GM19240 (cell line): ENCODE measurements around the gene SMYD3.
"Not testable (repeated sequence)": the region's sequence is repeated elsewhere in the genome, so short reads cannot be mapped to it uniquely, and the experiment has no call there.

Experiments used
- DNase-seq: peaks from one replicate; pipeline ENCODE4 v3.0.0; 2011; ENCODE audit warnings: low spot score; ENCODE audit not compliant: insufficient read length

Gene SMYD3

DNA sequence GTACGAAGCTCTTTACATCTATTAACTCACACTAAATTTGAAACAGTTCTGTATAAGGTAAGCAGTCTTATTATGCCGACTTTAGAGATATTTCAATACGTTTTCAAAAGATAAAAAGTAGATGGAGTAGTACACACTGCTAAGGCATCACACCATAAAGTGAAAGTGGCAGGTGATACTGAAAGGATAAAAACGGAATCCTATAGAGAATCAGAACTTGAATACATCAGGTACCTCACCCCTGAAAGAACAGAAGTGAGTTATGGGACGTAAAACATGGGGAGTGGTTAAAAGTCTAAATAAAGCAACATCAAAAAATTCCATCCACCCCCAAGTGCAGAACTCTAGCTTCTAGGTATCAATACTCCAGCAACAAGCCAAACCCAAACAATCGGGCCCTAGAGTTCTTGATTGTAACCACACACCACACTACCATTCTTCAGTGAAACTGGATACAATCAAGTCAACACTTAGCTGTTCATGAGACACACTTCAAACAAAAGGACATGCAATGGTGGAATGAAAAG lies 142.6 kb downstream of the SMYD3 start:
- DNase-seq = peak; percentile 17

DNA sequence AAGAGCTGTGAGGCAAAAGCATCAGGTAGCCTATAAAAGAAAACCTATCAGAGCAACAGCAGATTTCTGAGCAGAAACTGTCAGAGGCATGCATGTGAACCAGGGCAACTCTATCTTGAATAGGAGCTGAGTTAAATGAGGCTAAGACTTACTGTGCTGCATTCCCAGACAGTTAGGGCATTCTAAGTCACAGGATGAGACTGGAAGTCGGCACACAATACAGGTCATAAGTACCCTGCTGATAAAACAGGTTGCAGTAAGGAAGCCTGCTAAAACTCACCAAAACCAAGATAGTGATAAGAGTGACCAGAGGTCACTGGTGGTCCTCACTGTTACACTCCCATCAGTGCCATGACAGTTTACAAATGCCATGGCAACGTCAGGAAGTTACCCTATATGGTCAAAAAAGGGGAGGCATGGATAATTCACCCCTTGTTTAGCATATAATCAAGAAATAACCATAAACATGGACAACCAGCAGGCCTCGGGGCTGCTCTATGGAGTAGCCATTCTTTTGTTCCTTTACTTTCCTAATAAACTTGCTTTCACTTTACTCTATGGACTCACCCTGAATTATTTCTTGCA lies 150.0 kb downstream of the SMYD3 start:
- DNase-seq = not testable (repeated sequence)

DNA sequence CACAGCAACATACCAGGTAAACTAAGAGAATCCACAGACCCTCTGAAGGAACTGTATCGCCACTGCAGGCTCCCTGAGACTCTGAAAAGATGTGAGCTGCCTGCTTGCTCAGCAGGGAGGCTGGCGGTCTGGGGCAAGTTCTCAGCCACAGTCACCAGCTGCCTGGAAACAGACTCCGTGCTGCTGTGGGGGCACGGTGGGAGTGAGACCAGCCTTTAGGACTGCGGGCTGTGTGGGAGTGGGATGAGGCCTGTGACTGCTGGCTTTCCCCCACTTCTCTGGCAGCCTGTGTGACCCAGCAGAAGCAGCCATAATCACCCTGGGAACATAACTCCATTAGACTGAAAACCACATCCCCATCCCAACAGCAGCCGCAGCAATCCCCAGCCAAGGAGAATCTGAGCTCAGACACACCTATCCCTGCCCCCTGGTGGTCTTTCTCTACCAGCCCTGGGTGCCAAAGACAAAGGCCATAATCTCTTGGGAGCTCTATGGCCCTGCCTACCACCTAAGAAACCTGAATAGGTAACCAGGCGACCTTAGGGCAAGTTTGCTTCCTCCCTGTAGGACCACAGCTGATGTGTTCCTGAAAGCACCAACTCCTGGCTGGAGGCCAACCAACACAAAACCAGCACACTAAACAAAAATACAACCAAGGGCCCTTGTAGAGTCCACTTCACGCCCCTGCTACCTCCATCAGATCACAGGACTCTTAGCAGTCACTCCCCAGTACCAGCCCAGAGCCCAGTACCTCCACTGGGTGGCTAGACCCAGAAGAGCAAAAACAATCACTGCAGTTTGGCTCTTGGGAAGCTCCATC lies 151.5 kb downstream of the SMYD3 start:
- no peak for DNase-seq

DNA sequence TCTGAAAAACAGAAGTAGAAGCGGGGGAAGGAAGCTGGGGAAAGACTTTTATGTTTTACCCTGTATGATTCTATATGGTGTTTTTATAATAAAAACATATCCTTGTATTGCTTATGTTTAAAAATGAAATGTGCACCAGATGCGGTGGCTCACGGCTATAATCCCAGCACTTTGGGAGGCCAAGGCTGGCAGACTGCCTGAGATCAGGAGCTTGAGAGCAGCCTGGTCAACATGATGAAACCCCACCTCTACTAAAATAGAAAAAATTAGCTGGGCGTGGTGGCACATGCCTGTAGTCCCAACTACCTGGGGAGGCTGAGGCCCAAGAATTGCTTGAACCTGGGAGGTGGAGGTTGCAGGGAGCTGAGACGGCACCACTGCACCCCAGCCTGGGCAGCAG lies 155.4 kb downstream of the SMYD3 start:
- DNase-seq = no peak

DNA sequence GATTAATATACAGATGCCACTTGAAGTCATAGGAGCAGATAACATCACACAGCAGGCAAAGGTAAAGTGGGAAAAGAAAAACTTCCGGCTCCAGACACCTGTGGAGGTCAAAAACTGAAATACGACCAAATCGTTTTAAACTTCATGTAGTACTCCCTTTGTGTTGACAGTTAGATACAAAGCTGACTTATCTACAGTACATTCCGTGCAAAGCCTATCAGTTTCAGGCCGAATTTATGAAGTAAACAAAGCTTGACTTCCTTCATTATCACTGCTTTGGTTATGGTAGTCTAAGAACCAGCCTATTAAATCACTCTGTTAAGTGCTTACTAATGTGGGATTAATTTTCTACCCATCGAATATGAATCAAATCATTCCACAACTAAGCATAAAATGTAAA lies 156.3 kb downstream of the SMYD3 start:
- no peak for DNase-seq

DNA sequence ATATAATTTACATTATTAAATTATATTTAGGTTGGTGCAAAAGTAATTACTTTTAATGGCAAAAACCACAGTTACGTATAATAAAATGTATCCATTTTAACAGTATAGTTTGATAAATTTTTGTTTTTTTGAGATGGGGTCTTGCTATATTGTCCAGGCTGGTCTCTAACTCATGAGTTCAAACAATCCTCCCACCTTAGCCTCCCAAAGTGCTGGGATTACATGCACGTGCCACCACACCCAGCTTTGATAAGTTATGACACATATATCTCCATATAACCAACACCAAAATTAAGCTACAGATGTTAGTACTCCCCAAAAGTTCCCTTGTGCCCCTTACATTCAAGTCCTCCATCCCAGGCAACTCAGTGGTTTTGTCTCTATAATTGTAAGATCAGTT lies 163.1 kb downstream of the SMYD3 start:
- DNase-seq = no peak

DNA sequence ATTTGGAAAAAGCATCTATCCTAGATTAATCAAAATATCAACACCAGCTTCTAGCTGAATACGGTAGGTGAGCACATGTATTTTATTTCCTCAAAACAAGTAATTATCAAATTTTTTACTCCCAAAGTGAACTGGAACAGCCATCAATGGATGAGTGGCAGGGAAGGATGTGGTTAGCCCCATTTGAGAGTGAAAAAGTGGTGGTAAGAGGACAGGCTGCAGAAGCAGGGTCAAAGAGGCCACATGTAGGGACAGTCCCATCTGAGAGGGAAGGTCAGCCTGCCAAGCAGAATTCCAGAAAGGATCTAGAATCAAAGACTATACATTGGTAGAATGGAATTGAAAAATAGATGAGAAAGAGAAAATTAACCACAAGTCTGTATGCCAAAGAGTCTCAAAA lies 163.8 kb downstream of the SMYD3 start:
- DNase-seq = no peak

DNA sequence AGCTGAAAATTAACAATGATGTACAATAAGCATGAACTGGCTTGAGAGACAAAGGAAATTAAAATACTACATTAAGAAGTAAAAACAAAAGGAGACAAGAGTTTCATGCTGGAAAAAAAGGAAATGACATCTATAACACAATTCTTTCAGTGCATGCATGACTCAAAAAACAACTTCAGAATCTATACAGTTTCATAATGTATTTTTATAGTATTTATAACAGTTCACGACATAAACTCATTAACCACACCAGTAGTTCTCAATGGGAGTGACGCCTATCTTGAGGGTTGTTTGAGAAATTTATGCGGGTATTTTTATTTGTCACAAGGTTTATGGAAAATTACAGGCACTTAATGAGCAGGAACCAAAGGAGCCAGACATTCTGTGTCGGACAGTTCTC lies 168.5 kb downstream of the SMYD3 start:
- no peak for DNase-seq

DNA sequence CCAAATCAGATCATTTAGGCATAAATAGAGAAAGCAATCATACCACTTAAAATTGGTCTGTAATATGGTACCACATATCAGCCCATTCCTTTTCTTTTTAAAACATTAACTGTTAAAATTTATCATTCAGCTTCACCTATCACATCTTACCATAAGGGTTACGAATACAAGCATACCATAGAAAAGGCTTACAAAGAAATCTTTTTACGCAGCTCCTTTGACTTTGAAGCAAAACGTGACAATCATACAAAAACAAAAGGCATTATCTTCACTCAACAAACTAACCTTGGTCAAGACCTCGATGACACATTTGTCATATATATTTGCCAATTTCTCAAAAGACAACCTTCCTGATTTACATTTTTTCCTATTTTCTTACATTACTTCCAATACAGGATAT lies 169.0 kb downstream of the SMYD3 start:
- no peak for DNase-seq

DNA sequence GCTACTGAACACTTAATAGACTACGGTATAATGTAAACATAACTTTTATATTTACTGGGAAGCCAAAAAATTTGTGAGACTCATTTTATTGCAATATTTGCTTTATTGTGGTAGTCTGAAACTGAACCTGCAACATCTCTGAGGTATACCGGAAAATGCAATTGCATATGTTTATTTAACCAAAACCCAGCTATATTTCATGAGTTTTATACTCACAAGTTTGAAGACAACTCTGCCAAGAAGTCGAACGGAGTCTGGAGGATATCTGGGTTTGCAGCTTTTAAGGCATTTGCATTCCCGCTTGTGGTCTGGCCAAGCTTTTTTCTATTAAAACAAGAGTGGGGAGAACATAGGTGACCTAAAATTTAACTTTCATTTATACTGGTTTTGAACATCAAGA lies 171.9 kb downstream of the SMYD3 start:
- no peak for DNase-seq

DNA sequence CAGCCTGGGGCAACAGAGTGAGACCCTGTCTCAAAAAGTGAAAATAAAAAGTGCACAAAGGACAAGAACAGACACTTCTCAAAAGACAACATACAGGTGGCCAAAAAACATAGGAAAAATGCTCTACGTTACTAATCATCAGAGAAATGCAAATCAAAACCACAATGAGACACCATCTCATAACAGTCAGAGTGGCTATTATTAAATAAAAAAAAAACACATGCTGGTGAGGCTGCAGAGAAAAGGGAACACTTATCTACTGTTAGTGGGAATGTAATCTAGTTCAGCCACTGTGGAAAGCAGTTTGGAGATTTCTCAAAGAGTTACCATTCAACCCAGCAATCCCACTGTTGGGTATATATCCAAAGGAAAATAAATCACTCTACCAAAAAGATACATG lies 173.2 kb downstream of the SMYD3 start:
- no peak for DNase-seq

DNA sequence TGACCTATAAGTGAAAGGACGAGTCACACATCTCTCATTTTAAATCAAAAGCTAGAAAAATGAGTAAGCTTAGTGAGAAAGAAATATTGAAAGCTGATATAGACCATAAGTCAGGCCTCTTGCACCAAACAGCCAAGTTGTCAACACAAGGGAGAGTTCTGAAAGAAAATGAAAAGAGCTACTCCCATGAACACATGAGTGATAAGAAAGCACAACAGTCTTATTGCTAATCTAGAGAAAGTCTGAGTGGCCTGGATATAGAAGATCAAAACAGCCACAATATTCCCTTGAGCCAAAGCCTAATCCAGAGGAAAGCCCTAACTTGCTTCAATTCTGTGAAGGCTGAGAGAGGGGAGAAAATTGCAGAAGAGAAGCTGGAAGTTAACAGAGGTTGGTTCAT lies 175.0 kb downstream of the SMYD3 start:
- no peak for DNase-seq

DNA sequence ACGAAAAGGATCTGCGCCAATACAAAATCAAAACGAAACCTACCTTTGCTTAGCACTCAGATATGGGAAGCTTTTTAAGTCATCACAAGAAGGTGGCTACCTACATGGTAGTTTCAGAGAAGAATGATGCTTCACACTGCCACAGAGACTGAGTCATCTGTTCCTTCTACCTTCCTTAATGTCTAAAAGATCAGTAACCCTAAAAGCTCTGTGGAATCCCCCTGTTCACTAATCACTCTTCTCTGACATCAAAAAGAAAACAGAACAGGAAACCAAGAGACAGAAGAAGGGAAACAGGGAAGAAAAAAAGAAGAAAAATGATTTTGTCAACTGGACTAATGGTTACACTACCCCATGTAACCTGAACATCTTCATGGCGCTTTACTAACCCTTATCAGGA lies 177.2 kb downstream of the SMYD3 start:
- DNase-seq = peak; percentile 40

DNA sequence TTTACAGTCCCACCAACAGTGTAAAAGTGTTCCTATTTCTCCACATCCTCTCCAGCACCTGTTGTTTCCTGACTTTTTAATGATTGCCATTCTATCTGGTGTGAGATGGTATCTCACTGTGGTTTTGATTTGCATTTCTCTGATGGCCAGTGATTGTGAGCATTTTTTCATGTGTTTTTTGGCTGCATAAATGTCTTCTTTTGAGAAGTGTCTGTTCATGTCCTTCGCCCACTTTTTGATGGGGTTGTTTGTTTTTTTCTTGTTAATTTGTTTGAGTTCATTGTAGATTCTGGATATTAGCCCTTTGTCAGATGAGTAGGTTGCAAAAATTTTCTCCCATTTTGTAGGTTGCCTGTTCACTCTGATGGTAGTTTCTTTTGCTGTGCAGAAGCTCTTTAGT lies 177.8 kb downstream of the SMYD3 start:
- not testable (repeated sequence) for DNase-seq

DNA sequence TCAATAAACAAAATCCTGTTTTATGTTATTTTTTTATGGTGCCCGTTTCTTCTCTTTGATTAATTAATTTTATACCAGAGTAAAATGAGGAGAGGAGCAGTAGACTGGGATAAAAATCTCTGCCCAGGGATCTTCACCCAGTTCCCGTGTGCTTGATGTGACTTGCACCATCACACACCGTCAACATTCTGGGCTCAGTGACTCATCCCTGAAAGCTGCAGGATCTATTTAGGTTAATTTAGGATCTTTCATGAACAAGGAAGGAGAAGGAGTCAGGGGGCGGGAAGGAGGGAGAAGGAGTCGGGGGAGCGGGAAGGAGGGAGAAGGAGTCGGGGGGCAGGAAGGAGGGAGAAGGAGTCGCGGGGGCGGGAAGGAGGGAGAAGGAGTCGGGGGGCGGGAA lies 182.4 kb downstream of the SMYD3 start:
- DNase-seq = no peak

DNA sequence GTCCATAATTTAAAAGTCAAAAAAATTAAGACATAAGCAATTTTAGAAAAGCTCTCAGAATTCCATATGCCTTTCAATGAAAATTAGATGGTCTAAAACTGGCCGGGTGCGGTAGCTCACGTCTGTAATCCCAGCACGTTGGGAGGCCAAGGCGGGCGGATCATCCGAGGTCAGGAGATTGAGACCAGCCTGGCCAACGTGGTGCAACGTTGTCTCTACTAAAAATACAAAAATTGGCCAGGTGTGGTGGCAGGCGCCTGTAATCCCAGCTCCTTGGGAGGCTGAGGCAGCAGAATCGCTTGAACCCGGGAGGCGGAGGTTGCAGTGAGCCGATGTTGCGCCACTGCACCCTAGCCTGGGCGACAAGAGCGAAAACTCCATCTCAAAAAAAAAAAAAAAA lies 183.0 kb downstream of the SMYD3 start:
- not testable (repeated sequence) for DNase-seq

DNA sequence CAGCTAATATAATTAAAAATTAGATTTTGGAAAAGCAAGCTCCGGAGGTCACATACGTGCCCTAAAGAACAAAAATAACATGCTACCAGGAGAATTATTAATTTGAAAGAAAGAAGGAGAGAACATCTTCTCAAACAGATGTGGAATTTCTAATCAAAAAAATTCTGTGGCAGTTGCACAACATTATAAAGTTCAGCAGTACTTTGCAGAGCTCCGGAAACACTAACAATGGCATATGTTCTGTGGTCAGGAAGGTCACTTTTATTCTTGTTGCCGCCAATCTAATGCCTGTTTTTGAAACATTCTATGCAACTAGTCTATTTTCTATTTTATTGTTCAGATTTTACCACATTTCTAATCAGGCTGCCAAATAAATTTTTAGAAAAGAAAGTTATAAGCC lies 186.8 kb downstream of the SMYD3 start:
- DNase-seq = no peak

DNA sequence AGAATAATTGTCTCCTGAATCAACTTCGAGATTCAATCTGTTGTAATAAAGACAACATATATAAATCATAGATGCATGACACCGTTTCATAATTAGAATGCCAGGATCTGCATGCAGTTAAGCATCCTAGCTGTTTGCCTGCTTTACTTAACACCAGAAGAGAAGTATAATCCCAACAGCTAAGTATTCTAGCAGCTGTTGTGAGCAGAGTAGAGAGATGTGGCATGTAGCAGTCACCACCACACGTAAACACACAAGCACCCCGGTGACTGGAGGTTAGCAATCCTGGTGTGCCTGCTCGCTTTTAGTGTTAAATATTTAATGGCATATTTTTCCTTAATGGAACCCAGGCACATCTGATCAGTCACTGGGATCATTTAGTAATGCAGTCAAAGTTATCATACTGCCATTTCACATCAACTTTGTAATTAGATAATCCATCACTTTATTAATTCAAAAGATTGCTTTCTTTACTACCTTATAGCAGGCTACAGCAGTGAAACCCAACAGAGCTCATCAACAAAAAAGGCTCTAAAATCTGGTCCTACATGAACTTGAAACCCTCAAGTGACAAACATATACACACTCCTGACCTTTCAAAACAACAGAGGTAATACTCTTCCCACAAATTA lies 187.9 kb downstream of the SMYD3 start:
- no peak for DNase-seq

DNA sequence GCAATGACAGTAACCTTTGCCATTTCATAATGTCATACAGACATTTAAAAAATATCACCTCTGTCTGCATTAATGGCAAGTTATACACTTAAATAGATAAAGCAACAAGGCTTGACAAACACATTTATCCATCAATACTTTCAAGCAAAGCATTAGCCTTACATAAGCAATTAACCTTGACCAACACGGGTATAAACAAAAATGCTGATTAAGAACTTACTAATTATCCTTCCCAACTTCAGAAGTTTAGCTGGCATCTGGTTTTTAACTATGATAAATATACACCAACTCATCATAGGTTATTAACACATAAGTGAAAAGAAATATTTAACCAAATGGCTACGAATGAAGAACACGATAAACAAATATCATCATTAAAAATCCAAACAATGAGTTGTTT lies 188.5 kb downstream of the SMYD3 start:
- no peak for DNase-seq

DNA sequence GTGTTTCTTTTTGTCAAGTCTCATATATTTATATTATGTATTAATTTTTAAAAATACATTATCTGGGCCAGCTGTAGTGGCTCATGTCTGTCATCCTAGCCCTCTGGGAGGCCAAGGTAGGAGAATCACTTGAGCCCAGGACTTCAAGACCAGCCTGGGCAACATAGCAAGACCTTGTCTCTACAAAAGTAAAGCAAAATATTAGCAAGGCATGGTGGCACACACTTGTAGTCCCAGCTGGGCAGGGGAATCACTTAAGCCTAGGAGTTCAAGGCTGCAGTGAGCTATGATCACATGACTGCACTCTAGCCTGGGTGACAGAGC lies 189.1 kb downstream of the SMYD3 start:
- DNase-seq = no peak

DNA sequence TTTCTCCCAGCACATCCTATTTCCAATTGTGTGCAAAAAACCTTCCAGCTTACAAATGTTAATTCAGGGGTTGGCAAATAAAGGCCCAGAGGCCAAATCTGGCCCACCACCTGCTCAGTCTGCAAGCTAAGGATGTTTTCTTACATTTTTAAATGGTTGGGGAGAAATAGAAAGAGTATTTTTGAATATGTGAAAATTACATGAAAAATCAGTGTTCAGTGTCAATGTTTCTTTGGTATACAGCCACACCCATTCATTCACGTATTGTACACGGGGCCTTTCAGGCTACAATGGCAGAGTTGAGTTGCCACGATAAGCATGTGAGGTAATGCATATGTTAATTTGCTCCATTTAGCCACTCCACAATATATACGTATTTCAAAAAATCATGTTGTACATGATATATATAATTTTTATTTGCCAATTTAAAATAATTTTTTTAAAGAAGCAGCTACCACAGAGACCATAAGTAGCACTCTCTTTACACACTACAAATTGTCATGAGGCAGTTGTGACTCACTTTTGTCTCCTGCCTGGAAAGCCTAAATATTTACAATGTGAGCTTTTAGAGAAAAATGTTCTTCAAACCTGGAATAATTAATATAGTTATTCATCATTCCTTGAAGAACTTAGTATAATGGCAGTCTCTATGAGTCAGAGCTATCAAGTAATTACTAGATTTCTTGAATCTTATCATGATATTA lies 189.6 kb downstream of the SMYD3 start:
- DNase-seq = no peak

DNA sequence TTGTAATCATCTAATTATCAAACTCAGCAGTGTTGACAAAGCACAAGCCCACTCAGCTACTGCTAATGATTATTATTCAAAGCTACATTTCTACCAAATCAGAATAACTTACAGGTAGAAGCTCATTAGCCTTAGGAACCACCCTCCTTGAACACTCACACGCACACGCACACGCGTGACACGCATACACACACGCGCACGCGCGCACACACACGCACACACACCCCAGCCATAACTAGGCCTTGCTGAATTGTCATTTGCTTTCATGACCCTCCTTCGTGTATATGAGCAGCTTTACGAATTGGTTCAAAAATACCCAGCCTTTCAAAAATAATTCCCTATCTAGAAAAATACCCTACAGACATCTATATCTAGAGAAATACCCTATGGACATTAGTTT lies 195.6 kb downstream of the SMYD3 start:
- DNase-seq = no peak
